ENCODE data around the gene PKIB. TPM values are rescaled to one million over a fixed set of nuclear protein-coding genes. Genes with fewer than 3 reads are reported as not detected.

PKIB gene
- total RNA-seq, 2 donors from 2014 or later: 1.2 TPM; not detected in 1

- H3K4me1 Mint-ChIP-seq: peaks cover 7% of the 10 kb centered on the region
- no peak overlapping the region for H3K27ac Mint-ChIP-seq
- H3K27me3 Mint-ChIP-seq: no peaks in the 10 kb centered on the region
- no peaks in the 10 kb centered on the region for H3K36me3 Mint-ChIP-seq (ENCODE audit: low read depth)
- no peaks in the 10 kb centered on the region for H3K9me3 ChIP-seq (ENCODE audit: control insufficient read depth, low read length, poor library complexity, severe bottlenecking)
- ATAC-seq: no peak
- DNase-seq: no peak
- no peak overlapping the region for H3K4me3 Mint-ChIP-seq
These were observed 139.3 kb downstream of the PKIB start for GRCh38 chr6:122749451-122750050.

GRCh38 chr6:122751326-122751725, 141.1 kb downstream of the PKIB start:
- H3K9me3 ChIP-seq (ENCODE audit: control insufficient read depth, low read length, poor library complexity, severe bottlenecking): no peaks in the 10 kb centered on the region
- no peaks in the 10 kb centered on the region for H3K36me3 Mint-ChIP-seq (ENCODE audit: low read depth)
- H3K4me3 Mint-ChIP-seq: peak overlapping the region; percentile 41
- H3K27ac Mint-ChIP-seq: peak overlapping the region; percentile 64
- peaks cover 7% of the 10 kb centered on the region for H3K4me1 Mint-ChIP-seq
- ATAC-seq (no peak), DNase-seq (no peak)
- no peaks in the 10 kb centered on the region for H3K27me3 Mint-ChIP-seq

GRCh38 chr6:122752459-122752858, 142.3 kb downstream of the PKIB start:
- Mint-ChIP-seq H3K36me3 (ENCODE audit: low read depth) (no peaks in the 10 kb centered on the region), H3K27me3 (no peaks in the 10 kb centered on the region), H3K4me3 (no peak overlapping the region), H3K4me1 (peaks cover 7% of the 10 kb centered on the region), H3K27ac (no peak overlapping the region)
- ATAC-seq (no peak), DNase-seq (no peak)
- no peaks in the 10 kb centered on the region for H3K9me3 ChIP-seq (ENCODE audit: control insufficient read depth, low read length, poor library complexity, severe bottlenecking)

GRCh38 chr6:122753000-122753687, 142.9 kb downstream of the PKIB start:
- H3K27me3 Mint-ChIP-seq: no peaks in the 10 kb centered on the region
- ATAC-seq (no peak), DNase-seq (no peak)
- no peak overlapping the region for H3K4me3 Mint-ChIP-seq
- no peak overlapping the region for H3K27ac Mint-ChIP-seq
- H3K36me3 Mint-ChIP-seq (ENCODE audit: low read depth): no peaks in the 10 kb centered on the region
- no peaks in the 10 kb centered on the region for H3K9me3 ChIP-seq (ENCODE audit: control insufficient read depth, low read length, poor library complexity, severe bottlenecking)
- H3K4me1 Mint-ChIP-seq: peaks cover 7% of the 10 kb centered on the region

GRCh38 chr6:122753688-122754056, 143.5 kb downstream of the PKIB start:
- H3K27me3 Mint-ChIP-seq: no peaks in the 10 kb centered on the region
- H3K27ac Mint-ChIP-seq: no peak overlapping the region
- DNase-seq (no peak), ATAC-seq (no peak)
- no peaks in the 10 kb centered on the region for H3K36me3 Mint-ChIP-seq (ENCODE audit: low read depth)
- peaks cover 7% of the 10 kb centered on the region for H3K4me1 Mint-ChIP-seq
- no peak overlapping the region for H3K4me3 Mint-ChIP-seq
- no peaks in the 10 kb centered on the region for H3K9me3 ChIP-seq (ENCODE audit: control insufficient read depth, low read length, poor library complexity, severe bottlenecking)

GRCh38 chr6:122754191-122754731, 144.1 kb downstream of the PKIB start:
- H3K4me1 Mint-ChIP-seq: peaks cover 7% of the 10 kb centered on the region
- H3K27me3 Mint-ChIP-seq: no peaks in the 10 kb centered on the region

GRCh38 chr6:122755901-122756300, 145.7 kb downstream of the PKIB start:
- Mint-ChIP-seq H3K36me3 (ENCODE audit: low read depth) (no peaks in the 10 kb centered on the region), H3K27me3 (no peaks in the 10 kb centered on the region), H3K4me3 (no peak overlapping the region), H3K27ac (no peak overlapping the region), H3K4me1 (peaks cover 7% of the 10 kb centered on the region)
- H3K9me3 ChIP-seq (ENCODE audit: control insufficient read depth, low read length, poor library complexity, severe bottlenecking): no peaks in the 10 kb centered on the region
- no peak for DNase-seq
- no peak for ATAC-seq

More at GRCh38 chr6:122754191-122754731, 144.1 kb downstream of the PKIB start:
- no peak overlapping the region for H3K27ac Mint-ChIP-seq
- no peaks in the 10 kb centered on the region for H3K36me3 Mint-ChIP-seq (ENCODE audit: low read depth)
- H3K4me3 Mint-ChIP-seq: no peak overlapping the region
- DNase-seq: no peak
- no peaks in the 10 kb centered on the region for H3K9me3 ChIP-seq (ENCODE audit: control insufficient read depth, low read length, poor library complexity, severe bottlenecking)
- no peak for ATAC-seq

GRCh38 chr6:122758927-122759334, 148.7 kb downstream of the PKIB start:
- no peaks in the 10 kb centered on the region for H3K36me3 Mint-ChIP-seq (ENCODE audit: low read depth)
- ATAC-seq: no peak

GRCh38 chr6:122760330-122760729, 150.1 kb downstream of the PKIB start:
- Mint-ChIP-seq H3K36me3 (ENCODE audit: low read depth) (no peaks in the 10 kb centered on the region), H3K4me3 (no peak overlapping the region), H3K27me3 (no peaks in the 10 kb centered on the region), H3K4me1 (no peaks in the 10 kb centered on the region), H3K27ac (no peak overlapping the region)
- H3K9me3 ChIP-seq (ENCODE audit: control insufficient read depth, low read length, poor library complexity, severe bottlenecking): no peaks in the 10 kb centered on the region
- DNase-seq (no peak), ATAC-seq (no peak)

More at GRCh38 chr6:122758927-122759334, 148.7 kb downstream of the PKIB start:
- no peak for DNase-seq
- Mint-ChIP-seq H3K4me1 (no peaks in the 10 kb centered on the region), H3K27me3 (no peaks in the 10 kb centered on the region), H3K4me3 (no peak overlapping the region), H3K27ac (no peak overlapping the region)
- no peaks in the 10 kb centered on the region for H3K9me3 ChIP-seq (ENCODE audit: control insufficient read depth, low read length, poor library complexity, severe bottlenecking)

- no peak for ATAC-seq
- no peak for DNase-seq
- Mint-ChIP-seq H3K4me1 (no peaks in the 10 kb centered on the region), H3K4me3 (no peak overlapping the region), H3K27me3 (peaks cover 16% of the 10 kb centered on the region), H3K27ac (no peak overlapping the region), H3K36me3 (ENCODE audit: low read depth) (no peaks in the 10 kb centered on the region)
- H3K9me3 ChIP-seq (ENCODE audit: control insufficient read depth, low read length, poor library complexity, severe bottlenecking): no peaks in the 10 kb centered on the region
These were observed 156.1 kb downstream of the PKIB start for GRCh38 chr6:122766256-122766655.

- H3K4me1 Mint-ChIP-seq: no peaks in the 10 kb centered on the region
- H3K9me3 ChIP-seq (ENCODE audit: control insufficient read depth, low read length, poor library complexity, severe bottlenecking): no peaks in the 10 kb centered on the region
- H3K4me3 Mint-ChIP-seq: no peak overlapping the region
- peak; percentile 18 for ATAC-seq
- H3K36me3 Mint-ChIP-seq (ENCODE audit: low read depth): no peaks in the 10 kb centered on the region
- no peak overlapping the region for H3K27ac Mint-ChIP-seq
- DNase-seq: no peak
- H3K27me3 Mint-ChIP-seq: peaks cover 24% of the 10 kb centered on the region
These were observed 160.8 kb downstream of the PKIB start for GRCh38 chr6:122770835-122771601.

GRCh38 chr6:122772724-122773415, 162.7 kb downstream of the PKIB start:
- Mint-ChIP-seq H3K4me1 (no peaks in the 10 kb centered on the region), H3K27ac (no peak overlapping the region), H3K36me3 (ENCODE audit: low read depth) (no peaks in the 10 kb centered on the region), H3K27me3 (peaks cover 17% of the 10 kb centered on the region), H3K4me3 (no peak overlapping the region)
- ATAC-seq (no peak), DNase-seq (no peak)
- H3K9me3 ChIP-seq (ENCODE audit: control insufficient read depth, low read length, poor library complexity, severe bottlenecking): no peaks in the 10 kb centered on the region

Data from T-helper 17 cell (primary cell).